ENCODE measurements around the gene MAP3K15.

DNA sequence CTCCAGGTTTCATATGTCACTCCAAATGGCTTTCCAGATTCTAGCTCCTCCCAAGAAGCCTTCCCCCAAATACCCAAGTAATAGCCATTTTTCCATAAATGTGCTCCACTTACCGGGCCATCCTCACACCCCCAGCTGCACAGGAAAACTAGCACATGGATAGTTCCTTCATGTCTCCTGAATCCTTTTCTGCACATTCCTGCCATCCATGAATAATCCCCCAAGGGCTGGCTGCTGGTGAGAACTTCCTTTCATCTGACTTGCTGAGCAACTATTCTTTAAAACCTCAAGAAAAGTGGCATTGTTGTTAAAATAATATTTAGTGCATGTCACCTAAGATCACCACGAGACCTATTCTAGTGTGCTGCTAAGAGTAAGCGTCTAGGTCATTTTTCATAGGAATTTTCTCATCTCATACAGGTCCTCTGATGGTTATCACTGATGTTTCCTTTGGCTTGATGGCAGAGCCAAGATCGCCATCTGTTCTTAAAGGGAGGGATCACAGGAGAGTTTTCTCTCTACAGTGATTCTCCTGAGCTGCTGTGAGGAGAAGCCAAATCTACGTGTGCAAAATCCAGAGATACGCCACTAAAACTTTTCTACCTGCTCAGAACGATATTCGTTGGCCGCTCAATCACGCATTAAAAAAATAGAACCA lies 71.3 kb downstream of the MAP3K15 start:
- TF ChIP-seq, protein P1, sequence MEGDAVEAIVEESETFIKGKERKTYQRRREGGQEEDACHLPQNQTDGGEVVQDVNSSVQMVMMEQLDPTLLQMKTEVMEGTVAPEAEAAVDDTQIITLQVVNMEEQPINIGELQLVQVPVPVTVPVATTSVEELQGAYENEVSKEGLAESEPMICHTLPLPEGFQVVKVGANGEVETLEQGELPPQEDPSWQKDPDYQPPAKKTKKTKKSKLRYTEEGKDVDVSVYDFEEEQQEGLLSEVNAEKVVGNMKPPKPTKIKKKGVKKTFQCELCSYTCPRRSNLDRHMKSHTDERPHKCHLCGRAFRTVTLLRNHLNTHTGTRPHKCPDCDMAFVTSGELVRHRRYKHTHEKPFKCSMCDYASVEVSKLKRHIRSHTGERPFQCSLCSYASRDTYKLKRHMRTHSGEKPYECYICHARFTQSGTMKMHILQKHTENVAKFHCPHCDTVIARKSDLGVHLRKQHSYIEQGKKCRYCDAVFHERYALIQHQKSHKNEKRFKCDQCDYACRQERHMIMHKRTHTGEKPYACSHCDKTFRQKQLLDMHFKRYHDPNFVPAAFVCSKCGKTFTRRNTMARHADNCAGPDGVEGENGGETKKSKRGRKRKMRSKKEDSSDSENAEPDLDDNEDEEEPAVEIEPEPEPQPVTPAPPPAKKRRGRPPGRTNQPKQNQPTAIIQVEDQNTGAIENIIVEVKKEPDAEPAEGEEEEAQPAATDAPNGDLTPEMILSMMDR (IDR thresholded peaks at IDR 0.05), result no peak
- no peak for TF ChIP-seq POLR2A (IDR thresholded peaks at IDR 0.05)
- no peak for TF ChIP-seq POLR2AphosphoS5 (IDR thresholded peaks at IDR 0.05)
- no peak for TF ChIP-seq EP300 (IDR thresholded peaks at IDR 0.05; ENCODE audit: low read depth)
